ENCODE results near the gene FOXN1. TPM values are rescaled to one million over a fixed set of nuclear protein-coding genes. Genes with fewer than 3 reads are reported as not detected.

Gene FOXN1
- total and polyA plus RNA-seq, 2 of the 4 experiments (the other 2 are of a cell fraction), result not detected

DNA sequence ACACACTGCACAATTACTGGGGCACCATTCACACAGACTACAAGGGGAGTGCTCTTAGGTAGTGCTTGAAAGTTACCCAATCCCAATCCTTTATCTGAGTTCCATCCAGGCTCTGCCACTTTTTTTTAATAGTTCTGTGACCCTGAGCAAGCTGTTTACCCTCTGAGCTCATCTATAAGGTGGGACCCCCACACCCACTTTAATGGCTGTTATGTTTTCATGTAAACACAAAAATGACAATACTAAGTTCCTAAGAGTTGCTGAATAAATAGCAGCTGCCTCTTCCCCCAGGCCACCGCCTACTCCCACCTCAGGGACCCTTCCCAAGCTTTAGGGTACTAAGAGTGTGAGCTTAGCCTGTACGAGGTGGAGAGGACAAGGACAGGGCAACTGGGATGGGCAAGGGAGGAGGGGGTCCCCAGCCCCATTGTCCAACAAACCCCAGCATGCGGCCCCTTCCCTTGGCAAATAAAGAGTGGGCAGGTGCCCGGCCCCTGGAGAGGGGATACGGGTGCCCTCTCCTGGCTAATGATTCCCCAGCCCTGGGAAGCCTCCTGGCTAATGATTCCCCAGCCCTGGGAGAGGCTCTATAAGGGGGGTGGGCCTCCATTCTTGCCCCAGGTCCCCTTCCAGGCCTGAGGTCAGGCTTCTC, 18.1 kb upstream of the FOXN1 start:
- no peak overlapping the region for H3K4me2 ChIP-seq (ENCODE audit: low read depth, low read length)
- H4K20me1 ChIP-seq (ENCODE audit: insufficient read depth, low read length), result no peaks in the 10 kb centered on the region
- no peak overlapping the region for H3K4ac ChIP-seq (ENCODE audit: low read depth, low read length)
- H3K14ac ChIP-seq (replicated peaks; ENCODE audit: low read depth, low read length), result no peak overlapping the region
- ChIA-PET CTCF (no interaction called here), POLR2A (ENCODE audit: unreplicated experiment) (no interaction called here)
- no peak overlapping the region for H2BK15ac ChIP-seq (ENCODE audit: low read depth, low read length)
- no peak overlapping the region for H2BK20ac ChIP-seq (ENCODE audit: low read depth, low read length)
- no peak for TF ChIP-seq RAD21 (IDR thresholded peaks at IDR 0.05; ENCODE audit: low read length)
- no peak for TF ChIP-seq MXI1 (IDR thresholded peaks at IDR 0.05; ENCODE audit: borderline replicate concordance, low read depth, low read length)
- no peak for TF ChIP-seq POLR2A (IDR thresholded peaks at IDR 0.05; ENCODE audit: low read depth, low read length)
- TF ChIP-seq RCOR1 (IDR thresholded peaks at IDR 0.05; ENCODE audit: insufficient replicate concordance, low read length), result no peak
- no peak for TF ChIP-seq MAFK (IDR thresholded peaks at IDR 0.05; ENCODE audit: low read depth, low read length)
- no peak for TF ChIP-seq SMC3 (IDR thresholded peaks at IDR 0.05; ENCODE audit: low read depth, low read length)
- TF ChIP-seq, protein P1, sequence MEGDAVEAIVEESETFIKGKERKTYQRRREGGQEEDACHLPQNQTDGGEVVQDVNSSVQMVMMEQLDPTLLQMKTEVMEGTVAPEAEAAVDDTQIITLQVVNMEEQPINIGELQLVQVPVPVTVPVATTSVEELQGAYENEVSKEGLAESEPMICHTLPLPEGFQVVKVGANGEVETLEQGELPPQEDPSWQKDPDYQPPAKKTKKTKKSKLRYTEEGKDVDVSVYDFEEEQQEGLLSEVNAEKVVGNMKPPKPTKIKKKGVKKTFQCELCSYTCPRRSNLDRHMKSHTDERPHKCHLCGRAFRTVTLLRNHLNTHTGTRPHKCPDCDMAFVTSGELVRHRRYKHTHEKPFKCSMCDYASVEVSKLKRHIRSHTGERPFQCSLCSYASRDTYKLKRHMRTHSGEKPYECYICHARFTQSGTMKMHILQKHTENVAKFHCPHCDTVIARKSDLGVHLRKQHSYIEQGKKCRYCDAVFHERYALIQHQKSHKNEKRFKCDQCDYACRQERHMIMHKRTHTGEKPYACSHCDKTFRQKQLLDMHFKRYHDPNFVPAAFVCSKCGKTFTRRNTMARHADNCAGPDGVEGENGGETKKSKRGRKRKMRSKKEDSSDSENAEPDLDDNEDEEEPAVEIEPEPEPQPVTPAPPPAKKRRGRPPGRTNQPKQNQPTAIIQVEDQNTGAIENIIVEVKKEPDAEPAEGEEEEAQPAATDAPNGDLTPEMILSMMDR (conservative IDR thresholded peaks at IDR 0.05; ENCODE audit: low read depth, low read length), result no peak
- TF ChIP-seq NFE2L2 (IDR thresholded peaks at IDR 0.05; ENCODE audit: low read depth, low read length), result no peak
- dilution Hi-C loops (cut with HindIII; ENCODE audit: low sequenced_read_pairs, unreplicated experiment) (no loop called here), in situ Hi-C loops (cut with MboI; ENCODE audit: low sequenced_read_pairs) (no loop called here), intact Hi-C loops (cut with micrococcal nuclease) (no loop called here)
- no peak overlapping the region for H4K5ac ChIP-seq (ENCODE audit: low read depth, low read length)
- H3K9me3 ChIP-seq (ENCODE audit: control insufficient read depth, insufficient read depth, low read length), result no peaks in the 10 kb centered on the region
- DNase-seq (no peak), ATAC-seq (ENCODE audit: low read depth) (no peak)
- peaks cover under 1% of the 10 kb centered on the region; the same call in 1 of the 2 replicates for H3K4me1 ChIP-seq (ENCODE audit: control insufficient read depth, insufficient read depth, low read length)
- no peaks in the 10 kb centered on the region for H3K36me3 ChIP-seq (ENCODE audit: control insufficient read depth, insufficient read depth, low read length)
- H3K79me1 ChIP-seq (ENCODE audit: low read depth in 1 of 2, low read length in 2 of 2), result no peaks in the 10 kb centered on the region
- H3K18ac ChIP-seq (ENCODE audit: low read depth, low read length), result no peak overlapping the region
- no peaks in the 10 kb centered on the region for H3K9me1 ChIP-seq (ENCODE audit: insufficient read depth, low read length)
- H2AK9ac ChIP-seq (replicated peaks; ENCODE audit: low read depth, low read length, poor library complexity), result no peak overlapping the region
- no CpG with 5 or more reads among the region's 5 CpGs for WGBS, 2 experiments (ENCODE audit: extremely low coverage in 2 of 2, insufficient read length in 1 of 2)
- no peak overlapping the region for H2BK120ac ChIP-seq (ENCODE audit: low read depth, low read length)
- BruUV-seq (replicated peaks), result no TSS peak
- H3K27me3 ChIP-seq (ENCODE audit: control insufficient read depth, insufficient read depth, low read length), result peaks cover 48% of the 10 kb centered on the region
- no peak overlapping the region for H2AFZ ChIP-seq (replicated peaks; ENCODE audit: low read length, poor library complexity)
- no peak overlapping the region for H3K9ac ChIP-seq (ENCODE audit: low read depth, low read length)
- H4K8ac ChIP-seq (ENCODE audit: low read depth in 2 of 2, low read length in 2 of 2), result no peak overlapping the region
- H4K91ac ChIP-seq (ENCODE audit: insufficient read depth, low read depth, low read length), result no peak overlapping the region
- no peak overlapping the region for H2BK5ac ChIP-seq (ENCODE audit: low read depth, low read length, poor library complexity, severe bottlenecking)
- no peak overlapping the region for H3K23ac ChIP-seq (ENCODE audit: low read depth, low read length)
- H3K27ac ChIP-seq (ENCODE audit: insufficient read depth, low read length), result no peak overlapping the region
- H2AK5ac ChIP-seq (ENCODE audit: low read depth, low read length), result no peak overlapping the region
- H3K56ac ChIP-seq (ENCODE audit: extremely low read depth, insufficient read depth, low read length), result no peak overlapping the region
- H3K4me3 ChIP-seq (ENCODE audit: insufficient read depth, low read depth, low read length), result no peak overlapping the region
